ENCODE results near the gene ST3GAL3.

The ST3GAL3 gene

GRCh38 chr1:43908226-43908625 is 200.9 kb downstream of the ST3GAL3 start:
- no peak for DNase-seq (ENCODE audit: extremely low read depth in 1 of 2, low read depth in 1 of 2)

GRCh38 chr1:43908858-43909257 is 201.5 kb downstream of the ST3GAL3 start:
- DNase-seq (ENCODE audit: extremely low read depth in 1 of 2, low read depth in 1 of 2): no peak

GRCh38 chr1:43910343-43910742 is 203.0 kb downstream of the ST3GAL3 start:
- DNase-seq (ENCODE audit: extremely low read depth in 1 of 2, low read depth in 1 of 2): no peak

GRCh38 chr1:43912607-43913006 is 205.3 kb downstream of the ST3GAL3 start:
- DNase-seq (ENCODE audit: extremely low read depth in 1 of 2, low read depth in 1 of 2): no peak

- DNase-seq (ENCODE audit: extremely low read depth in 1 of 2, low read depth in 1 of 2): no peak
Observed at GRCh38 chr1:43913051-43913501, 205.7 kb downstream of the ST3GAL3 start.

GRCh38 chr1:43913666-43914360 is 206.5 kb downstream of the ST3GAL3 start:
- no peak for DNase-seq (ENCODE audit: extremely low read depth in 1 of 2, low read depth in 1 of 2)

- DNase-seq (ENCODE audit: extremely low read depth in 1 of 2, low read depth in 1 of 2): no peak
Observed at GRCh38 chr1:43914576-43915525, 207.5 kb downstream of the ST3GAL3 start.

GRCh38 chr1:43919906-43920305 is 212.6 kb downstream of the ST3GAL3 start:
- DNase-seq (ENCODE audit: extremely low read depth in 1 of 2, low read depth in 1 of 2): no peak

- no peak for DNase-seq (ENCODE audit: extremely low read depth in 1 of 2, low read depth in 1 of 2)
Observed at GRCh38 chr1:43921022-43921421, 213.7 kb downstream of the ST3GAL3 start.

- DNase-seq (ENCODE audit: extremely low read depth in 1 of 2, low read depth in 1 of 2): no peak
Observed at GRCh38 chr1:43924516-43924915, 217.2 kb downstream of the ST3GAL3 start.

- DNase-seq (ENCODE audit: extremely low read depth in 1 of 2, low read depth in 1 of 2): no peak
Observed at GRCh38 chr1:43925846-43926245, 218.5 kb downstream of the ST3GAL3 start.

- no peak for DNase-seq (ENCODE audit: extremely low read depth in 1 of 2, low read depth in 1 of 2)
Observed at GRCh38 chr1:43930168-43930948, 223.0 kb downstream of the ST3GAL3 start.

GRCh38 chr1:43930949-43931275 is 223.6 kb downstream of the ST3GAL3 start:
- no peak for DNase-seq (ENCODE audit: extremely low read depth in 1 of 2, low read depth in 1 of 2)

- DNase-seq (ENCODE audit: extremely low read depth in 1 of 2, low read depth in 1 of 2): no peak
Observed at GRCh38 chr1:43931711-43932660, 224.7 kb downstream of the ST3GAL3 start.

- no peak for DNase-seq (ENCODE audit: extremely low read depth in 1 of 2, low read depth in 1 of 2)
Observed at GRCh38 chr1:43932786-43933385, 225.6 kb downstream of the ST3GAL3 start.

- DNase-seq (ENCODE audit: extremely low read depth in 1 of 2, low read depth in 1 of 2): no peak
Observed at GRCh38 chr1:43933386-43934100, 226.2 kb downstream of the ST3GAL3 start, which contains the start of gene ARTN. TSS of gene ARTN (plus strand) at chr1:43933801. CDS start at chr1:43935657, 1,856 bp downstream.

GRCh38 chr1:43934101-43934985 is 227.0 kb downstream of the ST3GAL3 start:
- DNase-seq (ENCODE audit: extremely low read depth in 1 of 2, low read depth in 1 of 2): peak in 1 of 2 donors; percentile 27

GRCh38 chr1:43934986-43935324 is 227.6 kb downstream of the ST3GAL3 start:
- no peak for DNase-seq (ENCODE audit: extremely low read depth in 1 of 2, low read depth in 1 of 2)
